NCI-H774 (cell line): Measurements from ENCODE around the gene METTL25B.

Experiments
- DNase-seq: peaks from one replicate; lab custom pipeline; 2025; lab: John Stamatoyannopoulos, UW

METTL25B gene

GRCh38 chr1:156726549-156727226 is 1.6 kb upstream of the METTL25B start:
- peak; percentile 16 for DNase-seq

DNA sequence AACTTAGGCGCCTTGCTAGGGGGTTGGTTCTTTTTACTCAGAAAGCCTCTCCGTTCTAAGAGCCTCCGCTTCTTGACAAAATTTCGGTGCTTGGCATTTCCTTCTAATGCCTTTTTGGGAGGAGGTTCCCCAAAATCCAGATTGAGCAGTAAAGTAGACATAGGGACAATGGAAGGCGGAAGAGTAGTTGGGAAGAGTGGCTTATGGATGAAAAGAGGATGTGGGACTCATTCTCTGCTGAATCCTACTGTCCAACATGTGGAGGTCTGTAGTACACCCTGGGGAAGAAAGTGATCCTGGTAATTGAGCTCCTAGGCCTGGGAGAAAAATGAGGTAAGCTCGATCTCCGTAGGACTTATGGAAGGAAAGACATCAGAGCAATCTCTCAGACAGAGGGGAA is 777 bp upstream of the METTL25B start:
- DNase-seq = no peak

DNA sequence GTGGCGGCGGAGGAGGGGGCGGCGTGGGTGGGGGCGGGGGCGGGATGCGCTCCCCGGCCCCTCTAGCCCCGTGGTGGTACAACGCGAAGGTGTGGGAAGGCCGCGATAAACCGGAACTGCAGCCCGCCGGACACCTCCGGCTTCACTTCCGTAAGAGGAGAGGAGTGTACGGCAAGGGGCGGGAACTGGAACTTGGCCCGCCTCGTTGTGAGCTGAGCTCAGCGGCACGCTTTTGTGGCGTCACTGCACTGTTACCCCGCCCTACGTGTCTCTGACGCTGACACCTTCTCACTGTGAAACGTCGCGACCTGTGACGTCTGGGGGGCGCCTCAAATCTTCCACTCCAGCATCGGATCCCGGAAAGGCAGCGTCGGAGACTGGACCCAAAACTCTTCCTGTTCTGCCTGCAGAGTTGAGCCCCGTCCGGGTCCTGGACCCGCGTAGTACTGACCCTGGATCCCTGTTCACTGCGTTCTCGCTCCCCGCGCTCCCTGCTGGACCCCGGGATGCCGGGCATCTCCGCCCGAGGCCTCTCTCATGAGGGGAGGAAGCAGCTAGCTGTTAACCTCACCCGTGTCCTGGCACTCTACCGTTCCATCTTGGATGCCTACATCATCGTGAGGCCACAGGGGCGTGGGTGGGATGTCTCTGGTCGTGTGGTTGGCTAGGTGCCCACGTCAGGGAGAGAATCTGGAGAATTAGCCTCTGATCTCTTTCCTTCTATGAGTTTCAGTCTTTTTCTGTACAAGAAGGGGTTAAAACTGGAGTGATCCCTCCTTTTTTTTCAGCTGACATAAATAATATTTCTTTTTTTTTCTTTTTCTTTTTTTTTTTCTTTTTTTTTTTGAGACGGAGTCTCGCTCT is 562 bp downstream of the METTL25B start, which contains the start of gene ISG20L2:
Gene ISG20L2 (minus strand): TSS at position 168 of the 864 bp plus-strand sequence. CDS start 1,114 bp downstream, outside the sequence.
- DNase-seq = peak; percentile 99

DNA sequence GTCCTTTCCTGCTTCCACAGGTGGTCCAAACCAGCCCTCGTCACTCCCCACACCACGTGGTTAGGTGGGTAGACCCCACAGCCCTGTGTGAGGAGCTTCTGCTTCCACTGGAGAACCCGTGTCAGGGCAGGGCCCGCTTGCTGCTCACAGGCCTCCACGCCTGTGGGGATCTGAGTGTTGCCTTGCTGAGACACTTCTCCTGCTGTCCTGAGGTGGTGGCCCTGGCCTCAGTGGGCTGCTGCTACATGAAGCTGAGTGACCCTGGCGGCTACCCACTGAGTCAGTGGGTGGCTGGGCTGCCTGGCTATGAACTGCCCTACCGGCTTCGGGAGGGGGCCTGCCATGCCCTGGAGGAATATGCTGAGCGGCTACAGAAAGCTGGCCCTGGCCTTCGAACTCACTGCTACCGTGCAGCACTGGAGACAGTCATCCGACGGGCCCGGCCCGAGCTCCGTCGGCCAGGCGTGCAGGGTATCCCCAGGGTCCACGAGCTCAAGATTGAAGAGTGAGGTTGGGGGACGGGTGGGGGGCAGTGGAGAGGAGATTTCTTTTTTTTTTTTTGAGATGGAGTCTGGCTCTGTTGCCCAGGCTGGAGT is 5.8 kb downstream of the METTL25B start:
- no peak for DNase-seq

DNA sequence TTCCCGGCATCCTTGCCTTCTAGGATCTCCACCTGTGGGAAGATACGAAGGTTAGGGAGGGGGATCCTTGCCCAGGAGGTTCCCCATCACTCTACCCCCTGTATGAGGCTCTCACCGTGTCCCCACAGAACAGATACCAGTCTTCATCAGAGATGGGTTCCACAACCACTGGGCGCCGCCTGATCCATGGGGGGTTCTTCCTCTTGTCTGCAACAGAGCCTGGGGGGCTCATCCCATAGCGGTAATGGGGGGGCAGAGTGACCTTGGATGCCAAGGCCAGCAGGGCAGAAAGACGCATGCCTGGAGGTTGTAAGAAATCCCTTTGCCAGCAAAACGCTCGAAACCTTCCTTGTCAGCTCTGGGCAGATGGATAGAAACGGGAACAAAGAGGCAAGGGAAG is 10.1 kb downstream of the METTL25B start:
- DNase-seq = no peak

DNA sequence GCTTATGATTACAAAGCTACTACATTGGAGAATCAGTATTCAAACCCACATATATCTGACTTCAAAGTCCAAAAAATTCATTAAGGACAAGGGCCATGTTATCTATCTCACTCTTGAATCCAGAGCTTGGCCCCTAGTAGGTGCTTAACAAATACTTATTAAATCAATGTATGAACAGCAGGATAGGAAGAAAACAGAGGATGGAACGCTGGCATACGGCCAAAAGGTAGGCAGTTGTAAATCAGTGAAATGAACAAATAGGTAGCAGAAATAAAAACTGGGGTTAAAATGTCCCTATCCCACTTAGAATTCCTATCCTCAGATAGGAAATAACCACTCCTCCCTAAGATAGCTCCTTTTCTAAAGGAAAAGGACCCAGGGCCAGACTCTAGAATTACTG is 10.6 kb downstream of the METTL25B start:
- DNase-seq = no peak

DNA sequence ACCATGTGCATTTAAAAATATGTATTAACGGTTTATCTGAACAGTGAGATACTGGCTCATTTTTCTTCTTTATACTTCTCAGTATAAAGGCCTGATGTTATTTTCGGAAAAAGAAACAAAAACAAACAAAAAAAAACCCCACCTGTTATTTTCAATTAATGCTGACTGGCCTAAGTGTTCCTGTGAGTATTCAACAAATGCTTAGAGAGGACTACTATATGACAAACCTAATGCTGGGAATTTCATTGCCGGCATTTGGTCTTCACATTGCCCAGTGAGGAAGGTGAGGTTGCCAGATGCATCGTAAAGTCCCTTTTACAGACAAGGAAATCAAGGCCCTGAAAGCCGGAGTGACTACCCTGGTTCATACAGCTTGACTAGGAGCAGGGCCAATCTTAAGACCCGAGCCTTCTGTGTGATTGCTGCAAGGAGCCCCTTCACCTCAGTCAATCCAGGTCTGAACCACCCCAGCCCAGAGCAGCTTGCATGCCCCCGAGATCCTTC is 12.0 kb downstream of the METTL25B start:
- no peak for DNase-seq

DNA sequence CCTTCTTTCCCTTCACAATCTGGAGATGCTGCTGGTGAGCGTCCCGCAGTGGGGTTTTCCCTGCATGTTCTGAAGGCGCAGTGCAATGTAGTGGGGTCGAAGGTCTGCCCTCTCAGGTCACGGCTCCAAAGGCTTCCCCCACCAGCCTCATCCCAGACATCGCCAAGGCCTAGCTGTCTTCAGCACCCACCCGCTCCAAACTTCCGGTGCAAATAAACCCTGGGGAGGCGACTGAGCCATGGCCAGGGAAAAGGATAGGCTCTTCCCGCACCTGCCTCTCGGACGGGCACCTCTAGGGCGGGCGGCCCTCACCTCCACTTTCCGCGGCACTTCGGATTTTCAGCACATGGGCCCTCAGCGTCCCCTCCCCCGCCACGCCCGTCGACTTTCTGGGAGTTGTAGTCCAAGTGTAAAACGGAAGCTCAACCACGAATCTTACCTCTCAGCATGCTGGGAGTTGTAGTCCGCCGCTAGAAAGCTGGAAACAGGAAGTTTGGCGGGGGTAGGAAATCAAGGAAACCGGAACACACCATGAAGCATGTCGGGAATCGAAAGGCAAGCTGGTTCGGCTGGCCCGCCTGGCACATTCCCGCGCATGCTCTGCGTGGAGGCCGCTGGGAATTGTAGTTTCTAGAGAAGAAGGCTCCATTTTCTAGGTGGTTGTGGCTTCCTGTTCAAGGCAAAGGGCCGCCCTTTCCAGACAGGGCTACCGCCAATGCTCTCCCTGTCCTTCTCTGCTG is 12.6 kb downstream of the METTL25B start, which contains the start of gene MRPL24:
Gene MRPL24 (minus strand): TSS at position 348 of the 740 bp plus-strand sequence. CDS start 2,384 bp downstream, outside the sequence.
- peak; percentile 99 for DNase-seq

- peak; percentile 23 for DNase-seq
Measured at GRCh38 chr1:156741481-156741983, 13.3 kb downstream of the METTL25B start.

- DNase-seq = no peak
Measured at GRCh38 chr1:156742017-156742416, 13.7 kb downstream of the METTL25B start.

GRCh38 chr1:156742801-156743200 is 14.5 kb downstream of the METTL25B start:
- DNase-seq = no peak

DNA sequence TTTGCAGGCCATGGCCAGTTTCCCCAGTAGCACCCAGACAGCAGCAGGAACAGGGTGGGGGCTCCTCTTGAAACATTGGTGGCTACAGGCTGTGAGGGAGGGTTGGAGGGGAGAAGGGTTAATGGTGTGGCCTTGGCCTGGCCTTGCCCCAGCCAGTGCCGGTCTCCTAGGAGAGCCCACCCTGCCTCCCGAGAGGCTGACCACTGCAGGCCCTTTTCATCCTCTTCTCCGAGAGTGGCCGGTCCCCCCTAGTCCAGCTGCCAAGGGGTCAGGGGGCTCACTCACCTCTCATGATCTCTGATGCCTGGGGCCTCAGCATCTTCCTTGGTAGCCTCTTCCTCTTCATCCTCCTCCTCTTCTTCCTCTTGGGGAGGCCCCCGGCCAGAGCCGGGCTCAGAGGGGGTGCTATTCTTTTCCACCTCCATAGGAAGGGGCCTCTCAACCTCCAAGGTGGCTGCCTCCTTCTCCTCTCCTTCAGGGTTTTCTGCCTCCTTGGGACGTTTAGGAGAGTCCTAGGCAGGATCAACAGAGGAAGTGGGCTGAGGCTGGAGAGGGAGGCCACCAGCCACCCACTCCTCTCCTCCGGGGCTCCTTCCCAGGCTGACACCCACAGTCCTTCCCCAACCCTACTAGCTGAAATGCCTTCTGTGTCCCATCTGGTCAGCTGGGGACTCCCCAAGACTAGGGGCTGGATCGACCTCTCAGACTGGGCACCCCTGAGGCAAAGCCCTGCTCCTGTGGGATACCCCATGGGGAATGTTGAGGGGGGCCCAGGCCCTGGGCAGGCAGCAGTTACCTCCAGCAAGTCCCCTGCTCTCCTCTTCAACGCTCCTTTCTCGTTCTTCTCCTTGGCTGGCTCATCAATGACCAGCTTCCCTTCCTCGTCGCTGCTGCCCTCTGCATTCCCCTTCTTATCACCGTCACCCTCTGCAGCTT is 15.4 kb downstream of the METTL25B start:
- no peak for DNase-seq

DNA sequence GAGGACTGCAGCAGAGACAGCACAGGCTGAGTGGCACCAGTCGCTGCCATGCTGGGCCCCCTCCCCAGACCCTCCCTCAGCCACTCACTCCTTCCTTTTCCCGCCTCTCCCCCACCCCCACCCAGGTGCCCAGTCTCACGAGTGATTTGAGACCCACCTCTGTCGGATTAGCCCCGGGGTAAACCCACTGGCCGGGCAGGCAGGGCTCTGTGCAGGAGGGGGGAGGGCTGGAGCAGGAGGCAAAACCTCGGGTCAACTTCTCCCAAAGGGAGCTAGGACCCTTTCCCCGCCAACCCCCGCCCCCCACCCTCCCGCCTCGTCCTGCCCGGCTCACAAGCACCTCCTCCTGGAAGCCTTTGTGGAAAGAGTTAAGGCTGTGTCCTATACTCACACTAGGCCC is 16.1 kb downstream of the METTL25B start:
- no peak for DNase-seq

DNA sequence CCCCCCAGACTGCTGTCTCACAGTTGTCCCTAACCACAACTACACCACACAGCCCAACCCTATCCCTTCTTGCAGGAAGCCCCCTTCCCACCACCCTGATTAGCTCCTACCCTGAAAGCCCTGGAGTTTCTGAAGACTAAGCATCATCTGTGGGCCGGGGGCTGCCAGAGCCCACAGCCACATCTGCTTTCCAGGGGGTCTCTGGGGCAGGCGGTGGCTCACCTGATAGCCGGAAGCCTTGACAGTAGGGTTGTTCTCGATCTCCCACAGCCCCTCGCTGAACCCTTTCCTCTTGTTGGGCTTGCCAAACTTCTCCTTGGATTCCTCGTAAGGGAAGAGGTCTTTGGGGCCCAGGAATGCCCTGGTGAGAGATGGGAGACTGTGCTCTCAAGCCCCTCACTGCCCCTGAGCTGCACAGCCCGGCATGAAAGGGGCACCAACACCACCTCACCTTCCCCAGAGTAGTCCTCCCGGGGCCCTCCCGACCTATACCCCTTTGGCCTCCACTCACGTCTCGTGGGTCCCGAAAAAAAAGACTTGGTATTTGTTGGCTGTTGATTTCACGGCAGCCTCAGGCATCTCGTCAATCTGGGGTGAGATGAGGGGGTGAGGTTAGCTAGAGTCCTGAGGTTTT is 16.6 kb downstream of the METTL25B start:
- no peak for DNase-seq

DNA sequence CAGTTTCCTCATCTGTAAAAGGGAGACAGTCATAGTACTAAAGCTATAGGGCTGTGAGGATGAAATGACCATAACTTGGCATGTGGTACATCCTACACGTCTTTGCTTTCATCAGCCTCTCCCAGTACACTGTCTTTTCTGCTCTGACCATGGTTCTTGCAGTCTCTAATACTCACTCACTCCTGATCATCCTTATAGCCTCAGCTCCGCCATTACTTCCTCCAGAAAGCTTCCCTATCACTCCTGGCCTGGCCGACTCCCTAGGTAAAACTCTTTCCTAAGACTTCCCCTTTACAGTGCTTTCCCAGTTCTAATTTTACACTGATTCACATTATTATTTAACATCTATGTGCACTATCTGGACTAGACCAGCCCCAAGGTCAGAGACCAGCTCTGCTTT is 17.6 kb downstream of the METTL25B start:
- DNase-seq = no peak

- DNase-seq = no peak
Measured at GRCh38 chr1:156746406-156746727, 18.1 kb downstream of the METTL25B start.

DNA sequence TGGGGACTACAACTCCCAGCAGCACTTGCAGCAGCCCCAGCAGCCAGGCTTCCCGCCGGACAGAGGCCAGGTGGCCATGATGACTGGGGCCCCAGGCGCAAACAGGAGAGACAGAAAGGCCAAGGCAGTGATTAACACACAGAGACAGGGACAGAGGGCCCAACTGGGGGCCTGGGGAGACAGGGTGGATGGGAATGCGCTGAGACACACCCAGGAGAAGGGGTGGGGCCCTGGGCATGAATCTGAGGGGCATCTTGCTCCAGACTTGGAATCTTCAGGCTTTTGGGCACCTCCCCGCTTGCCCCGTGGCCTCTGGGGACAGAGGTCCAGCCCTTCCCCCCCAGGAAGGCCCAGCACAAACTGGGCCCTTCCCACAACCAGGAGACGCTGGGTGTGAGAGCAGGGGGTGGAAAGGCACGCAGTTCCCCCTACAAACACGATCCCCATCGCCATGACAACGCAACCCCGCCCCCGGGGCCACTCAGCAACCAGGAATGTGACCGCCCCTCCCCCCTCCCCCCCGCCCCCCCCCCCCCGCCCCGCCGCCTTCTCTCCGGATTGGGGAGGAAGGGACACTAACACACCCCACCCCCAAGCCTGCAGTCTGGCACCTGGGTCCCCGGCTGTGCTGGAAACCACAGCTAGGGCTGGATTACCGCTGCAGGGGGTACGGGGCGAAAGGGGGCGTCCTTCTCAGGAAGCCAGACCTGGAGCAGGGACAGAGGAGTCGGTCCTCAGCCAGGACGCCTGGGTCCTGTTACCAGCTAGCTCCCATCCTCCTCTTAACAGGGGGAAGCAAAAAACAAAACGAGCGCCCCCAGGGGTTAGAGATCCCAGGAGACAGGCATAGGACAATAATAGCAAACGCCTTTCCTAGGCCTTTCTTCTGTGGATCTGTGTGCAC is 18.7 kb downstream of the METTL25B start:
- DNase-seq = peak; percentile 83

DNA sequence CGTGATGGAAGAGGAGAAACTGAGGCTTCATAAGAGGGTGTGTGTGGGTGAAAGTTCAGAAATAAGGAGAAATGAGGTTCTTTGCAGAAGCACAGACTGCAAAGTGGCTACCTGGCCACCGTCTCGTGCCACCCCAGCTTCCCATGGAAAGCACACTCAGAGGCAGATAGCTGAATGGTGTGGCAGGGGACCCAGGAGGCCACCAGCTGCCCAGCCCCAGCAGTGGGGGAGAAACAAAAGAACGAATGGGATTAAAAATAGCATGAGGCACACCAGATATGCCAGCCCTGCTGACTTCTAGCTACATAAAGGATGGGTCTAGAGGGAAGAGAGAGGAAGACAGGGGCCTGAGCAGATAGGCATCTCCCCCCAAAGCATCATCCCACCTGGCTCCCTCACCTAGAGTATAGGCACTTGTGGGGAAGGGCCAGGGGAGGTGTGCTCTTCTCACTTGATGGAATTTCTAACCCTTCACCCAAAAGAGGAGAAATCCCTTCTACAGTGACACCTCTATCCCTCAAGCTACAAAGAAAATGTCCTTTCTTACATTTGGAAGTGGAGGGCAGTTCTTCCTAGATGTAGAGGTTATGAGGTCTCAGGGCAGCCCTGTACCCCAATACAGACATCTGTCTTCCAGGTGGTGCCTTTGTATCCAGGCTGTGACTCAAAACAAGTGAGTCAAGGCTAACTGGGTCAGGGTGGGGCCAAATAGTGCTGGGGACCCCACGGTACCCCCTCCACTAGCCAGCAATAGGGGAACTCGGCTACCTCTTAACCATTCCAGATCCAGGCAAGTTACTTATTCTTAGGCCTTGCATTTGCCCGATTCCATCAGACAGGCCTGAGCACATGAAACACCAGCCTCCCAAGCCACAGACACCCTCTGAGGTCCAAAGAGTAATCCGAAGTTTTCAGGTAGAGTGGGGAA is 19.7 kb downstream of the METTL25B start:
- no peak for DNase-seq
